CD8-positive, alpha-beta memory T cell (primary cell): ENCODE results near the gene STEAP2. TPM values are rescaled to one million over a fixed set of nuclear protein-coding genes. Genes with fewer than 3 reads are reported as not detected.

Source experiments
- CTCF ChIA-PET: fragments of 350-600 bp; sonication (Branson Sonifier 250); formaldehyde crosslinking; loops from one replicate; lab custom pipeline; 2021; ENCODE audit warnings: antibody characterized with exemption; lab: Charles Lee
- POLR2A ChIA-PET: fragments of 350-600 bp; sonication (Branson Sonifier 250); formaldehyde crosslinking; loops from one replicate; lab custom pipeline; 2021; ENCODE audit warnings: antibody characterized with exemption; lab: Charles Lee
- DNase-seq, 5 donors: peaks; one replicate each; pipeline versions ENCODE4 v3.0.0 to v3.0.0-alpha.2; 2020 to 2022; ENCODE audit warnings: mixed read lengths in 1 of 5
- H3K27ac ChIP-seq: one replicate; pipeline ENCODE4 v1.7.0; 2013; ENCODE audit warnings: low read depth, mild to moderate bottlenecking, low read length, moderate library complexity
- H3K27me3 ChIP-seq: 2 replicates; pipeline ENCODE4 v1.7.0; 2013; ENCODE audit warnings: low read length, mild to moderate bottlenecking; ENCODE audit not compliant: insufficient read depth, poor library complexity, severe bottlenecking
- H3K36me3 ChIP-seq: 2 replicates; pipeline ENCODE4 v1.7.0; 2013; ENCODE audit warnings: mild to moderate bottlenecking, low read length, moderate library complexity; ENCODE audit not compliant: insufficient read depth
- H3K4me1 ChIP-seq: 2 replicates; pipeline ENCODE4 v1.7.0; 2013; ENCODE audit warnings: mild to moderate bottlenecking, low read length, moderate library complexity; ENCODE audit not compliant: insufficient read depth
- H3K4me3 ChIP-seq: 2 replicates; pipeline ENCODE4 v1.7.0; 2013; ENCODE audit warnings: mild to moderate bottlenecking, low read length
- H3K9me3 ChIP-seq: 2 replicates; pipeline ENCODE4 v1.7.0; 2013; ENCODE audit warnings: mild to moderate bottlenecking, low read length
- H3K27ac Mint-ChIP-seq, 8 donors: one replicate each; pipeline ENCODE4 v1.8.0; 2020 to 2021; ENCODE audit warnings: mixed read lengths in 8 of 8, mild to moderate bottlenecking in 6 of 8, inconsistent platforms in 3 of 8, moderate library complexity in 3 of 8
- H3K27me3 Mint-ChIP-seq, 2 donors: one replicate each; pipeline ENCODE4 v1.8.0; 2020 to 2021; ENCODE audit warnings: mixed read lengths in 2 of 2, mild to moderate bottlenecking in 1 of 2, moderate library complexity in 1 of 2
- H3K36me3 Mint-ChIP-seq, 3 donors: one replicate each; pipeline ENCODE4 v1.8.0; 2020 to 2021; ENCODE audit warnings: mixed read lengths in 3 of 3, inconsistent platforms in 1 of 3, mild to moderate bottlenecking in 1 of 3
- H3K4me1 Mint-ChIP-seq, 3 donors: one replicate each; pipeline ENCODE4 v1.8.0; 2020 to 2021; ENCODE audit warnings: mixed read lengths in 3 of 3, inconsistent platforms in 1 of 3, mild to moderate bottlenecking in 1 of 3
- H3K4me3 Mint-ChIP-seq, 7 donors: one replicate each; pipeline ENCODE4 v1.8.0; 2020 to 2021; ENCODE audit warnings: mixed read lengths in 7 of 7, mild to moderate bottlenecking in 6 of 7, moderate library complexity in 4 of 7, inconsistent platforms in 2 of 7
- H3K9me3 Mint-ChIP-seq, 5 donors: one replicate each; pipeline ENCODE4 v1.8.0; 2020 to 2022; ENCODE audit warnings: mixed read lengths in 5 of 5, mild to moderate bottlenecking in 3 of 5, moderate library complexity in 2 of 5, inconsistent platforms in 1 of 5
- polyA plus RNA-seq: library from polyadenylated mRNA; unstranded; fragments of 300-500 nt; fragmentation: Illumina TruSeq; gene quantifications from one replicate; pipeline ENCODE4 v1.2.3, GENCODE V29; 2021
- total RNA-seq, 2 experiments: library from RNA; stranded (reverse); gene quantifications; one replicate each; pipeline ENCODE4 v1.2.3, GENCODE V29; 2021

Gene STEAP2
- total and polyA plus RNA-seq, 3 experiments from 2014 or later, result 0.15 TPM; not detected in 2

DNA sequence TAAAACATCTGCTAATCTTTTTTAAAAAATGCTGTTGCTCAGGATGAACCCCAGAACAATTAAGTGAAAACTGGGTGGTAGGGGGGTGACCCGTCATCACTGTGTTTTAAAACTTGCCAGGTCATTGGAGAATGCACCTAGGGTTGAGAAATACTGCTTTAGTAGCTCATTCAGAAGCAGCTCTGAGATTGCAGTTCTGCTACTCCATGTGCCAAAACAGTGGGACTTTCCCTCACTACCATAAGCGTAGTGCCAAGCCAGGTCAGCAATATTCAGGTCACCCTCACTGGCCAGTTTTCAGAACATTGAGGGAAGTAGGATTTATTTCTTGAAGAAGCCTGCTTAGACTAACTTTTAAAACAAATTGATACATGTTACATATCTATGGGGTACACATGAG lies 5.2 kb downstream of the STEAP2 start:
- H3K9me3 ChIP-seq, result no peaks in the 10 kb centered on the region
- no peaks in the 10 kb centered on the region for H3K36me3 ChIP-seq
- Mint-ChIP-seq H3K4me3 (no peak overlapping the region), H3K9me3 (peaks cover 0 to 3% (median 0%) of the 10 kb centered on the region in 5 donors), H3K27me3 (peaks cover 7 to 24% of the 10 kb centered on the region in 2 donors), H3K27ac (no peak overlapping the region), H3K36me3 (no peaks in the 10 kb centered on the region), H3K4me1 (peaks cover 0 to 4% (median 0%) of the 10 kb centered on the region in 3 donors)
- no peak overlapping the region for H3K27ac ChIP-seq
- peaks cover 6% of the 10 kb centered on the region for H3K27me3 ChIP-seq
- no peak overlapping the region for H3K4me3 ChIP-seq
- no peaks in the 10 kb centered on the region for H3K4me1 ChIP-seq
- ChIA-PET CTCF (no interaction called here), POLR2A (no interaction called here)
- DNase-seq, result no peak

- Histone ChIP-seq H3K27me3 (no peaks in the 10 kb centered on the region), H3K36me3 (no peaks in the 10 kb centered on the region), H3K27ac (no peak overlapping the region), H3K4me3 (no peak overlapping the region), H3K4me1 (no peaks in the 10 kb centered on the region), H3K9me3 (no peaks in the 10 kb centered on the region)
- POLR2A ChIA-PET, result no interaction called here
- Mint-ChIP-seq H3K4me3 (no peak overlapping the region), H3K27ac (no peak overlapping the region), H3K36me3 (no peaks in the 10 kb centered on the region), H3K9me3 (peaks cover 0 to 3% (median 0%) of the 10 kb centered on the region in 5 donors), H3K4me1 (no peaks in the 10 kb centered on the region), H3K27me3 (peaks cover 13 to 53% of the 10 kb centered on the region in 2 donors)
- DNase-seq, result no peak
- CTCF ChIA-PET, result no interaction called here
Measured at GRCh38 chr7:90222390-90222789, 10.8 kb downstream of the STEAP2 start.

DNA sequence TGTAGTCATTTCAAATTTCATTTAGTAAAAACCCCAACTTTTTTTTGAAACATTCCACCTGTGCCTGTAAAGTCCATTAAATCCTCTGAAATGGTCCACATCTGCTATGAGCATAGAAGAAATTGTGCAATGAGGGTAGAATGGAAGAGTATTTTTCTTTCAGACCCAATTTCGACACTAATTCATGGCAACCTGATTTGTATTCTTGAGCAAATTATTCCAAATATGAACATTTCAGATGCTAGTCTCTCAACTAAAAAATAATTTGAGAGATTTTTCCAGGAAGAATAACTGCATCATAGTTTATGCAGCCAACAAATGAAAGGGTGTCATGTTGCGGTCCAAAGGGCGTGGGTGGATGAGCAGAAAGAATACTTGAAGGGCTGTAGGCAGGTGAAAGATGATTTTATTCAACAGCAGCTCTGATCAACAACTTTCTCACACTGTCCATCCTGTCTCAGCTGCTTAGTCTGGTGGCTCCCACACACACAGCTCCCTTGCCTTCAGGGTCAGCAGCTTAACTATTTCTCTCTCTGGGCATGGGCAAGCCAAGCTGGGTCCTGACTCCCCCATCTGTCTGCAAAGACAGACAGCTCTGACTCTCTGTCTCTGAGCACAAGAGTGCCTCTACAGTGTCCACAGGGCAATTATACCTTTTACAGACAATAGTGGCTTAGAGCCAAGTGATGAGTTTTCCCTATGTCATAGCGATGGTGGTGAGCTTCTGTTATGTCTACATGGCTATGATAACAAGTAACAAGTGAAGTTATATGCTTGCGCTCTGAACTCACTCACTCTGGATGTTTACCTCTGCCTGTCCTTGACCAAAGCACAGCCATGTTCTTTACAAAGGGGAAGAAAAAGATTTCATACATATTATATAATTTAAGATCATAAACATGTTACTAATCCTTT lies 11.5 kb downstream of the STEAP2 start:
- Histone ChIP-seq H3K9me3 (no peaks in the 10 kb centered on the region), H3K27me3 (no peaks in the 10 kb centered on the region), H3K27ac (no peak overlapping the region), H3K4me3 (no peak overlapping the region), H3K4me1 (no peaks in the 10 kb centered on the region), H3K36me3 (no peaks in the 10 kb centered on the region)
- no peak for DNase-seq
- POLR2A ChIA-PET, result no interaction called here
- CTCF ChIA-PET, result no interaction called here
- H3K9me3 Mint-ChIP-seq, result peaks cover 0 to 1% (median 0%) of the 10 kb centered on the region in 5 donors
- H3K36me3 Mint-ChIP-seq, result no peaks in the 10 kb centered on the region
- no peak overlapping the region for H3K27ac Mint-ChIP-seq
- no peaks in the 10 kb centered on the region for H3K4me1 Mint-ChIP-seq
- no peak overlapping the region for H3K4me3 Mint-ChIP-seq
- H3K27me3 Mint-ChIP-seq, result peaks cover 15 to 53% of the 10 kb centered on the region in 2 donors

GRCh38 chr7:90224195-90224594 lies 12.7 kb downstream of the STEAP2 start:
- Histone ChIP-seq H3K27ac (no peak overlapping the region), H3K4me1 (no peaks in the 10 kb centered on the region), H3K27me3 (no peaks in the 10 kb centered on the region), H3K4me3 (no peak overlapping the region), H3K9me3 (no peaks in the 10 kb centered on the region), H3K36me3 (no peaks in the 10 kb centered on the region)
- DNase-seq, result no peak
- no peak overlapping the region for H3K4me3 Mint-ChIP-seq
- no peak overlapping the region for H3K27ac Mint-ChIP-seq
- no peaks in the 10 kb centered on the region for H3K9me3 Mint-ChIP-seq
- no peaks in the 10 kb centered on the region for H3K4me1 Mint-ChIP-seq
- ChIA-PET CTCF (no interaction called here), POLR2A (no interaction called here)
- peaks cover 15 to 61% of the 10 kb centered on the region in 2 donors for H3K27me3 Mint-ChIP-seq
- no peaks in the 10 kb centered on the region for H3K36me3 Mint-ChIP-seq

DNA sequence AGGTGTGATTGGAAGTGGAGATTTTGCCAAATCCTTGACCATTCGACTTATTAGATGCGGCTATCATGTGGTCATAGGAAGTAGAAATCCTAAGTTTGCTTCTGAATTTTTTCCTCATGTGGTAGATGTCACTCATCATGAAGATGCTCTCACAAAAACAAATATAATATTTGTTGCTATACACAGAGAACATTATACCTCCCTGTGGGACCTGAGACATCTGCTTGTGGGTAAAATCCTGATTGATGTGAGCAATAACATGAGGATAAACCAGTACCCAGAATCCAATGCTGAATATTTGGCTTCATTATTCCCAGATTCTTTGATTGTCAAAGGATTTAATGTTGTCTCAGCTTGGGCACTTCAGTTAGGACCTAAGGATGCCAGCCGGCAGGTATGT lies 13.6 kb downstream of the STEAP2 start:
- POLR2A ChIA-PET, result no interaction called here
- CTCF ChIA-PET, result no interaction called here
- H3K27ac Mint-ChIP-seq, result no peak overlapping the region

DNA sequence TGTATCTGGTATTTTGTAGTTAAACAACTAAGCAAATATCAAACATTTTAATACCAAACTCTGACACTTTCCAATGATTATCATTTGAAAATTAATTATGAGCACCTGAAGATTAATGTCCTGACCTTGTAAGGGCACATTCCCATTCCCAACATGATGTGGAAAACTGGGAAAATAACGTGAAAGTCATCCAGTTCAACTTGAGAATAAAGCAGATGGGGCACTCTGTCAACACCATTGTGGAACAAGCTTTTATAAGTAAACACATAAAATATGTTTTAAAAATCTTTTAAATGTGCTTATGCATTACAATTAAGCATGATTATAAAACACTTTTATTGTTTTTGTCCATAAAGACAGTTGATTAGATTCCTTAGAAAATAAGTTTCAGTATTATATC lies 14.1 kb downstream of the STEAP2 start:
- H3K9me3 Mint-ChIP-seq, result no peaks in the 10 kb centered on the region
- Histone ChIP-seq H3K4me1 (no peaks in the 10 kb centered on the region), H3K9me3 (no peaks in the 10 kb centered on the region), H3K27me3 (no peaks in the 10 kb centered on the region), H3K4me3 (no peak overlapping the region), H3K27ac (no peak overlapping the region), H3K36me3 (no peaks in the 10 kb centered on the region)
- no peak overlapping the region for H3K4me3 Mint-ChIP-seq
- POLR2A ChIA-PET, result no interaction called here
- no peaks in the 10 kb centered on the region for H3K36me3 Mint-ChIP-seq
- H3K27me3 Mint-ChIP-seq, result peaks cover 8 to 61% of the 10 kb centered on the region in 2 donors
- no peak for DNase-seq
- no peaks in the 10 kb centered on the region for H3K4me1 Mint-ChIP-seq
- H3K27ac Mint-ChIP-seq, result no peak overlapping the region
- CTCF ChIA-PET, result no interaction called here

More for the DNA sequence above, 13.6 kb downstream of the STEAP2 start:
- no peak for DNase-seq
- Histone ChIP-seq H3K4me1 (no peaks in the 10 kb centered on the region), H3K4me3 (no peak overlapping the region), H3K9me3 (no peaks in the 10 kb centered on the region), H3K27ac (no peak overlapping the region), H3K27me3 (no peaks in the 10 kb centered on the region), H3K36me3 (no peaks in the 10 kb centered on the region)
- Mint-ChIP-seq H3K4me1 (no peaks in the 10 kb centered on the region), H3K36me3 (no peaks in the 10 kb centered on the region), H3K9me3 (no peaks in the 10 kb centered on the region), H3K4me3 (no peak overlapping the region), H3K27me3 (peaks cover 8 to 65% of the 10 kb centered on the region in 2 donors)

DNA sequence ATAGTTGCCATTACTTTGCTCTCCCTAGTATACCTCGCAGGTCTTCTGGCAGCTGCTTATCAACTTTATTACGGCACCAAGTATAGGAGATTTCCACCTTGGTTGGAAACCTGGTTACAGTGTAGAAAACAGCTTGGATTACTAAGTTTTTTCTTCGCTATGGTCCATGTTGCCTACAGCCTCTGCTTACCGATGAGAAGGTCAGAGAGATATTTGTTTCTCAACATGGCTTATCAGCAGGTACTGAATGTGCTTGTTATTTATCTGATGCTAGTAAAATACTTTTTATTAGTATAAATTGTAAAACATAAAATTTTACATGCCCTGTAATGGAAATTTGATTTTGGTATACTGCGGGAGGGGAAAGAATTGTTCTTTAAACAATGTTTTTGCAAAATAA lies 15.7 kb downstream of the STEAP2 start:
- ChIA-PET CTCF (no interaction called here), POLR2A (no interaction called here)
- DNase-seq, result no peak
- H3K9me3 ChIP-seq, result no peaks in the 10 kb centered on the region
- H3K27me3 ChIP-seq, result no peaks in the 10 kb centered on the region
- Mint-ChIP-seq H3K4me1 (no peaks in the 10 kb centered on the region), H3K27me3 (peaks cover 8 to 46% of the 10 kb centered on the region in 2 donors), H3K36me3 (no peaks in the 10 kb centered on the region), H3K27ac (no peak overlapping the region), H3K9me3 (no peaks in the 10 kb centered on the region), H3K4me3 (no peak overlapping the region)
- no peaks in the 10 kb centered on the region for H3K4me1 ChIP-seq
- H3K27ac ChIP-seq, result no peak overlapping the region
- H3K4me3 ChIP-seq, result no peak overlapping the region
- no peaks in the 10 kb centered on the region for H3K36me3 ChIP-seq

GRCh38 chr7:90229682-90230081 lies 18.1 kb downstream of the STEAP2 start:
- no peaks in the 10 kb centered on the region for H3K4me1 ChIP-seq
- CTCF ChIA-PET, result no interaction called here
- H3K9me3 Mint-ChIP-seq, result no peaks in the 10 kb centered on the region

More at GRCh38 chr7:90229682-90230081, 18.1 kb downstream of the STEAP2 start:
- Histone ChIP-seq H3K27ac (no peak overlapping the region), H3K9me3 (no peaks in the 10 kb centered on the region), H3K36me3 (no peaks in the 10 kb centered on the region), H3K27me3 (no peaks in the 10 kb centered on the region), H3K4me3 (no peak overlapping the region)
- Mint-ChIP-seq H3K36me3 (no peaks in the 10 kb centered on the region), H3K27me3 (peaks cover 2 to 32% of the 10 kb centered on the region in 2 donors), H3K4me1 (no peaks in the 10 kb centered on the region), H3K27ac (no peak overlapping the region), H3K4me3 (no peak overlapping the region)
- POLR2A ChIA-PET, result no interaction called here
- no peak for DNase-seq
